Dedifferentiated amniotic fluid mesenchymal stem cell (primary cell): Measurements from ENCODE around the gene KCTD2.

Experiments used
- DNase-seq: peaks from one replicate; pipeline ENCODE4 v3.0.0-alpha.2; 2016; ENCODE audit errors: extremely low spot score

KCTD2 gene

DNA sequence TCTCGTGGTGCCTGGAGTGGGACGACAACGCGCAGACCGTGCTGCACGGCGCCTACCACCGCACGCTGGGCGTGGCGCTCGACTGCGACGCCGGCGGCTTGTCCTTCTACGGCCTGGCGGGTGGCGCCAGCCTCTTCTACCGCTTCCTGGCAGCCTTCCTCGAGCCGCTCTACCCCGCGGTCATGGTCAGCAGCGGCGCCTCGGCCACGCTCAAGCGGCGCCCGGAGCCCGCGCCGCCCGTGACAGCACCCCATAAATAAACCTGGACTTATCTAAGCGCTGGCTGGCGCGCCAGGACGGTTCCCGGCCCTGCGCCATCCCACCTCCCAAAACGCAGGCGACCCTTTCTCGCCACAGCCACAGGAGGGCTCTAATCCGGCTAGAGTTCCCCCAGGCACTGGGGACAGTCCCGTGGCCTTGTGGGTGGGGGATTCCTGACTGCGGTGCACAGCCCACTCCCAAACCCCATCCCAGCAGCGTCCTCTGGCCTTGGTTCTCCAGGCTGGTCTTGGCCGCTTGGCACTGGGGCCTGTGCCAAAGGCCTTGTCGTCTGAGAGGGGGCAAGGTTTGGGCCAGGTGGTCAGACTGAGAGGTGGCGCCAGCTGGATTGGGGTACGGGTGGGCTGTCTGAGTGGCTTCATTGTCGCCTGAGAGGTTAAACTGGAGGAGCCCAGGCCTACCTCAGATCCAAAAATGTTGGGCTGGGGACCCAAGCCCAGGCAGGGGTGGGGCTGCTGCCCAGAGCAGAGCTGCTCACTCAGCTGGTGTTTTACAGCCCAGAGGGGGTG, 30.7 kb downstream of the KCTD2 start:
- DNase-seq, result no peak

DNA sequence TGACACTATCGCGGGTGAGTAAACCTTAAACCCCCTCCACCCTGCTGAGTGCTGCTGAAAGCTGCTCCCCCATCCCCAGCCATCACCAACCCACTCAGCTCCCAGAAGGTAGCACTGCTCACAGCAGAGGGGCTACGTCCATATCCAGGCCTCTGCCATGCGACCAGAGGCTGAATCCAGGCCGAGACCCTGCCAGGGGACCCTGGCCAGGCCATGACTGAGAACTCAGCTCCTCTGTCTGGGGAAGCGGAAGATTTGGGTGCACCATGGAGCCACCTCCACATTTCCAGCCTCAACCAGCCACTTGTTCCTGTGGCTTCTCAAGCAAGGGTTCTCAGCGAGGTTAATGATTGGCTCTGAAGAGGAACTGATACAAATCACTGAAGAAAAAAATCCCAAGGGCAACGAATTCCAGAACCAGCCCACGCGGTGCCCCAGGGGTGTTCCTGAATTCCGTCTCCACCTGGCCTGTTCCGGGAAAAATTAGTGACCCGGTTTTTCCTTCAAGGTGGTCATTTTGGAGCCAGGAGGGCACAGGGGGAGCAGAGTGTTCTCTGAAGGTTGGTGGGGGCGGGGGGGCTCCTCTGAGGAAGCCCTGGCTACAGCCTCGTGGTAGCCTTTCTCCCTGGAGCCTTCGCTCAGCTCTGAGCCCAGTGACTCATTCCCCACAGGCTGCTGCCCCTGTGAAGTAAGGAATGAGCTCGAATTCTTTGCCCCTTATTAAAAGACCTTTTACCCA, 31.4 kb downstream of the KCTD2 start:
- DNase-seq, result no peak

DNA sequence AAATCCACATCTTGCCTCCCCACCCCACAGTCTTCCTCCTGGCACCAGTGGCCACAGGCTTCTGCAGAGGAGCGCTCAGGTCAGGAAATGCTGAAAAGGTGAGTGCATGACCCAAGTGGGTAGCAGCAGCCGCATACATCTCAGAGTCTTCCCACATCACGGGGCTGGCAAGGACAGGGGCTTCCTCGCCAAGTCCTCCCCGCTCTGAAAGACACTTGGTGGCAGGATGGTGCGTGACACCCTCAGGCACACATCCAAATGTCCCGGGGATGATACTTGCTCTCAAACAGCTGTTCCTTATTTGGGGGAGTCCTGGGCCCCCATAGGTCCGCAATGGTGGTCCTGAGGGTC, 32.0 kb downstream of the KCTD2 start:
- DNase-seq, result no peak

DNA sequence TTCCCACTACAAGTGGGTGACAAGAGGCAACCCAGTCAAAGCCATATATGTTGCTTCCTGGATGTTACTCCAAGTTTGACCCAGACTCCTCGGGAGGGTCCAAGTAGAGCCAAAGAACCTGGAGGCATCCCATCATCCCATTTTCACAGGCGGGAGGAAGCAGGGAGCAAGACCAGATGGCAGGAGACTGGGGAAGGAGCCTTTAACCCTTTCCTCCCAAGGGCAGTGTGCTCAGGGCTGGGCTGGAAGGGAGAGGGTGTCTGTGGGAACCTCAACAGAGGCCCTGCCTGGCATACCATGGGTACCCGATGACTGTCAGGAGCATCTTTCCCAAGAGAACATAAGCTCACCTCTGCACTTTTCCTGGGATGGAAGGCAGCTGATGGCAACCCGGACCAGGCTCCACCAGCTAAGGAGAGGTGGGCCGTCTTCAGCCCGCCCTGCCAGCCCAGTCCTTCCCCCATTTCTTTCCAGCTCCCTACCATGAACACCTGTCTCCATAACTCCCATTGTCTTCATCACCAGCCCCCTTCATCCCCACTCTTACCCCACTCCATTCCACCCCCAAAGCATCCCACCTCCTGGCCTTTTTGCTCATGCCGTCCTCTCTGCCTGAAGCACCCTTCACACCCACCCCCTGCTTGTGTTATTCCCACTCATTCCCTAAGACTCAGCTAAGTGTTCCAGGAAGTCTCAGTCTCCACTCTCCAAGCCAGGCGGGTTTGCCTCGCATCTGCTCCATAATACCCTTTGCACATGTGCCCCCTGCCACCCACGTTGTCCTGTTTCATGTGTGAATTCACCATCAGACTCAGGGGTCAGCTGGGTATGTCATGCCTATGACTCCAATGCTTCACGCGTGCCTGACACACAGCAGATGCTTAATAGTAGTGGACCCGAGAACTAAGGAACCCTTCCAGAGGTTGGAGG, 34.9 kb downstream of the KCTD2 start:
- no peak for DNase-seq

DNA sequence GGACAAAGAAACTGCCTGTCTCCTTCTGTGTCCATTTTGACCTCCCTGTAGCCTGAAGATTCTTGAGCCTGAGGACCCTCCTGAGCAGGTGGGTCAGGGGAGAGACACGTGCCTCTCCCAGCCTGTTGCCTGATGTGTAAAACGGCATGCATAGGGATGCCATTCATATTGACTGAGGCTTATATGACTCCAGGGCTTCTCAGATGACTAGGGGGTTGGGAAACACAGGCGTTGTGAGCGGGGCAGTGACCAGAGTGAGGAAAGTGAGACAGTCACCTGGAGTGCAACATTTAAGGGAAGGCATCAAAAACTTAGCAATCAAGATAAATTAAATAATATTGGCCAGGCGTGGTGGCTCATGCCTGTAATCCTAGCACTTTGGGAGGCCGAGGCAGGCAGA, 35.7 kb downstream of the KCTD2 start:
- DNase-seq, result no peak

DNA sequence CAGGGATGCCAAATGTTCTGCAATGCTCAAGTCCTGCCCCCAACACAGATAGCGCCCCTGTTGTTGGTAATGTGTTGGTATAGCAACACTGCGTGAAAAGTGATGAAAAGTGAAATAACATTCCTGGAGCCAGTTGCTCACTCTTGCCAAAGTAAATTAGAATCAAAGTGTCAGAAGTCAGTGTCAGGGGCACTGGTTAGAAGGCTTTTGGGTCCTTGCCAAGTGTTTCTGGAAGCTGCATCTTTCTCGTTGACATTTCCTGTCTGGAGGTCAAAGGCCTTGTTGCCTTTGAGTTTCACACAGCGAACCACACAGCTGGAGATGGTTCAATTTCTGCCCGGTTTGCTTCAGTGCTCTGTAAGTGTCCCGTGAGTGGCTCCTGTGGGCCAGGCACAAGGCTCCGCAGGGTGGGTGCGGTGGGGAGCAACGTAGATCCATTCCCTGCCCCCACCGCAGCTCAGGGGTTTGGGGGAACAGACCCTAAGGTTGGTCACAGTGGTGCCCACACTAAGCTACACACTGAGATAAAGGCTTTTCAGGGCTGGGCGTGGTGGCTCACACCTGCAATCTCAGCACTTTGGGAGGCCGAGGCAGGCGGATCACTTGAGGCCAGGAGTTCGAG, 37.1 kb downstream of the KCTD2 start:
- DNase-seq, result no peak

DNA sequence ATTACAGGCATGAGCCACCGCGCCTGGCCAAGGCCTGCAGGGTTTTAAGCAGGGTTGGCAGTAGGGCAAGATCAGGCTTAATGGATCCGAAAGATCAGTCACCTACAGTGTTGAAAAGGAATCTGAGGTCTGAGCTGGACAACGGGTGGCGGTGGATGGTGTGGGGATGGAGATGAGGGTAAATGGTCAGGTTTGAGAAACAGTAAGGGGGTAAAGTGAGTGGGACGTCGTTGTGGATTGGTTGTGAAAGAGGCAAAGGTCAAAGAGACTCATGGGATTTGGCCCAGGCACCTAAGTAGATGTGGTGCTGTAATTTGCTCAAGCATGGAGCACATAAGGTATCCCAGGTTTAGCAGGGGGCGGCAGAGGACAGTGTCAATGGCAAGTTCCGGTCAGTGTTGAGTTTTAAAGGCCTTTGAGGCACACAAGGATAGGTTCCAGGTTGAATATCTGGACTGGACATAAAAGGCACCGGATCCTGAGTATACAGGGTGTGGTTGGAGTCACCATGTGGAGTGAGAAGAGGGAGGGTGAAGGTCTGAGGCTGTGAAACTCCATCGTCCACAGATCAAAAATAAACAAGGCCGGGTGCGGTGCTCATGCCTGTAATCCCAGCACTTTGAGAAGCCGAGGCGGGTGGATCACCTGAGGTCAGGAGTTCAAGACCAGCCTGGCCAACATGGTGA, 39.6 kb downstream of the KCTD2 start:
- no peak for DNase-seq

DNA sequence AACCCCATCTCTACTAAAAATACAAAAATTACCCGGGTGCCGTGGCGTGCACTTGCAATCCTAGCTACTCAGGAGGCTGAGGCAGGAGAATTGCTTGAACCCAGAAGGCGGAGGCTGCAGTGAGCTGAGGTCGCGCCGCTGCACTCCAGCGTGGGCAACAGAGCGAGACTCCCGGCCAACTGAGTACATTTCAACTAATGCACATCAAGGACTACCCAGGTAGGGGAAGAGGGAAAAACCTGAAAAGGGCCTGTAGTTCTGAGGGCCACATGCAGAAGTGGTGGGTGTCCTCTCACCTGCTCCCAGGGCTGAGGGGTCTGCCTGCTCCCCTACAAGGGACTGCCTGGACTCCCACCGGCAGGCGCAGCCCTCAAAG, 40.1 kb downstream of the KCTD2 start:
- DNase-seq, result no peak

DNA sequence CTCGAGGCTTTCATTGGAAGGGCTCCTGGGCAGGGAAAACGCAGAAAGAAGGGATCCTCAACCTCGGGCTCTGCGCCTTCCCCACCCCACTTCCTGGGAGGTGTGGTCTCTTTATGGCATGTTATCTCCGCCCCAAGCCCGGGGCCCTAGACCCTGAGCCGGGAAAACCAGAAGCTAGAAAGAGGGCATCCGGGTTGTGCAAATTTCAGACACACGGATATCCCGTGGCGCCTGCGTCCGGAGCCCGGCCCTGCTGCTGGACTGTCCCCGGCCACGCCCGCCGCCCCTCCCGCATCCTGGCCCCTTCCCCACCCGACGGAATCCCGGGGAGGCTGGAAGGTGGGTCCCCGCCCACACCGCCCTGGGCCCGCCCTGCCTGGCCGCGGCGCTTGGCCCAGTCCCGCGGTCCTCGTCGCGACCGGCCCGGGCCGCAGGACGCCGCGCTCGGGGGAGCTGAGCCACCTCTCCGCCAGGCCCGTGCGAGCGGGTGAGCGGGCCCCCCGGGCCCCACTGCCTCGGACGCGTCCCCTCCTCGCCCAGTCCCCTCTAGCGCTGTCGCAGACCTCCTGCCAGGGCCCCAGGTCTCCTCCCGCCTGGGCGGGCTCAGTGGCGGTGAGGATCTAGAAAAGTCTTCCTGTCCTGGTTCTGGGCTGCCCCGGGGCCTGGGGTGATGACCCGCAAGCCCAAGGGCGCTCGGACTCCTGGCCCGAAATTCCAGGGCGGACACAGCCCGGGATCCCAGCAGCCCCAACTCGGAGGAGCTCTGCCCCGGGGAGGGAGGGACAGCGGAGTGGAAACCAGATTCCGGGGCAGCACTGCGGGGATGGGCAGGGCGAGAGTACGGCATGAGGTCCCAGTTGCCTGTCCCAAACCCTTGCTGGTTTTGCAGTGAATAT, 40.8 kb downstream of the KCTD2 start, which contains the start of gene SLC16A5:
TSS of gene SLC16A5 (plus strand) at position 397 of the 896 bp plus-strand sequence. CDS start 5,683 bp downstream, outside the sequence.
- peak; percentile 47 for DNase-seq

DNA sequence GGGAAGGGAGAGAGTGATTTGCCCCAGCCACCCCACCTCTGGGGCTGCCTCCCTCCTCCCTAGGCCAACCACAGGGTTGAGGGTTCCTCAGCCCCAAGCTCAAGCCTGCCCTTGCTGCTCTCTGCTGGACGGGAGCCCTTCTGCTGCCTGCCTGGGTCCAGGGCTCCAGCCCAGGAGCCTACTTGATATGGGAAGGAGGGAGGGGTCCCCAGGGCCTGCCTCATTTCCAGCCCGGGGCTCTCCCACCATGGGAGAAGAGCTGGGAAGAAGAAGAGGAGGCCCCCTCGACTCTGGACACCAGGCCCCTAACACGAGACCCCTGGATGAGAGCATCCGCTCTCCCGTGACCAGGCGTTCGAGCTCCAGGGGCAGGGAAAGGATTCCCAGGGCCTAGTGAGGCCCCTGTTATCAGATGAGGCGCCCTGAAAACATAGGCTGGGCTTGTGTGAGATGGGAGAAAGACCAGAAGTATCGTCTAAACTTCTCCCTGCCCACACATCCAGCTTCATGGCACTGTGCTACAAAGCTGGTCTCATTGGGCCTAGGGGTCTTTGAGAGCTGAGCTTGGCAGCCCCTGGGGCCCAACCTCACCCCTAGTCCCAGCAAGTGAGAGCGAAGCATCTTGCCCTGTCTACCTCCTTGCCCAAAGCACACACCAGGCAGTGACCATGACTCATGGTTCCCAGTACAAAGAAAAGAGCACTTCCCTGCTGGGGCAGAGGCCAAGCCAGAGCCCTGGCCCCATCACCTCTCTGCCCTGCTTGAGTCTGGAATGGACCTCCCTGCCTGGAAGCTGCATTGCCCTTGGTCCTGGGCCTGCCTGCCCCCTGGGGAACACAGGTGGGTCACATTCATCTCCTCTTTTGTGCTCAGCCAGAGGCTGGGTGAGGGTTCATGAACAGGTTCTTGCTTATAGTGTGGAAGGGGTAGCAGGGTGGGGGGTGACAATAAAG, 41.7 kb downstream of the KCTD2 start:
- DNase-seq, result no peak

DNA sequence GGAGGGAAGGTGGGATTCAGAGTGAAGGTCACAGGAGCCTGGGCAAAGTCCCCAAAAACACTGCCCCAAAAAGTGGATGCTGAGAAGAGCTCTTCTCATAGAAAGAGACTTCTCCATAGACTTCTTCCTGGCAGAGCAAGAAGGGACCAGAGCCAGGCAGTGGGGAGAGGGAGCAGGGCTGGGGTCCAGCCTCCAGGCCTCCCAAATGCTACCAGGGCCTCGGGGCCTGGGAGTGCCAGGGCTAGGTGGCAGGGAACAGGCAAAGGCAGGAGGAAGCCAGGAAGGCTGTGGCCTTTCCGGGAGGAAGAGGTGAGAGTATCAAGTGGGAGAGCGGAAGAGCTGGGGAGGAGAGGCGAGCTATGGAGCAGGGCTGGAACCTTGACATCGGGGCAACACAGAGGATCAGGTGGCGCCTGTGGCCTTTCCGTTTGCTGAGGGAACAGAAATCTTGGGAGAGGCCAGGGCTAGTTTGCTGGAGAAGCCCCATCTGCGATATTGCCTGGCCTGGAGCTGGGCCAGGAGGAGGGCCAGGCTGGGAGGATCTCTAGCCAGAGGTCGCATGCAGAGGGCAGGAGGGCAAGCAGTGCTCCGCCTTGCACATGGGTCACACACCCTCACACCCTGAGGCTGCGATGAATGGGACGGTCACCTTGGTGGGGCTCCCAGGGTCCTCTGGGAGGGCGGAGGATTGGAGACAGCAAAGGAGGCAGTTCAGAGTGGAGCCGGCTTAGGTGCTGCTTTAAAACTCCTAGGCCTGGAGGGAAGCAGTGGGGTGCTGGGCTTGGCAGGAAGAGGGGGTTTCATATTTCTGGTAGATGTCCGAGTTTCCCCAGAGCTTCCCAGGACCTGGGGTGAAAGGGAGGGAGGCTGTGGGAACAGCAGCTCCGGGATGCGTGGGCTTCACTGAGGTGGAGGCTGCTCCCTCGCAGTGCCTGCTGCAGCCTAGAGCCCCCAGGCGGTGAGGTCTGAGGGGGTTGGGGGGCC, 44.1 kb downstream of the KCTD2 start:
- no peak for DNase-seq

DNA sequence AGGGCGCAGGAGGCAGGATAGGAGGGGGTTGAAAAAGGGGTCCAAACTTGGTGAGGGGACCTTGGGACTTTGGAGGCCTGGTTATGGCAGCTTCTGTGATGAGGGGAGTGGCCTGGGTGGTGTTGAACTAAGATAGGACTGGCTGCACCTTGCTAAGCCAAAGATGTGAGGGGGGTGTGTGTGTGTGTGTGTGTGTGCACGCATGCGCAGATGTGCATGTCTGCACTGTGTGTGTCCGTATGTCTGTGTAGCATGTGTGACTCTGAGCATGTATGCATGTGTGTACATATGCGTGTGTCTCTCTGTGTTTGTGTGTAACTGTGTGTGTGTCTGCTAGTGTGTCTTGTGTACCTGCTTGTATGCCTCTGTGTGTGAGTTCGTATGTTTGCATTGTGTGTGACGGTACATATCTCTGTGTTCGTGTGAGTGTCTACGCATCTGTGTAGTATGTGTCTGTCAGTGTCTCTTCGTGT, 44.9 kb downstream of the KCTD2 start:
- no peak for DNase-seq

DNA sequence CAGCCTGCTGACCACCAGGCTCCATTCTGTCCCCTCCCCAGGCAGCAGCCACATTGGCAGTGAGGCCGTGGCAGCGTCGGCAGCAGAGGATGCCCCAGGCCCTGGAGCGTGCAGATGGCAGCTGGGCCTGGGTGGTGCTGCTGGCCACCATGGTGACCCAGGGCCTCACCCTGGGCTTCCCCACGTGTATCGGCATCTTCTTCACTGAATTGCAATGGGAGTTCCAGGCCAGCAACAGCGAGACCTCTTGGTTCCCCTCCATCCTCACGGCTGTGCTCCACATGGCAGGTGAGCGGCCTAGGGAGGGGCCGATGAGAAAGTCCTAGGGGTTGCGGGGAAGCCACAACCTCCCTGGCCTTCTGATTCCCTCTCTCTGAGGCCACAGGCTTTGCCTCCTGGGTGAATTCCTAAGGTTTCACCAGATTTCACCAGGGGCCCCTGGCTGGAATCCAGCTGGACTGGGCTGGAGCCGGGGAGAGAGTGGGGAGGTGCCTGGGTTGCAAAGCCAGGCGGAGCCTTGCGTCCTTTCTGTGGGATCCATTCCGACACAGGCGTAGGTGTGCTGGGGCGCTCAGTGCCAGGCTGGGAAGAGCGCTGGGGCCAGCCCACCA, 46.6 kb downstream of the KCTD2 start:
- no peak for DNase-seq

DNA sequence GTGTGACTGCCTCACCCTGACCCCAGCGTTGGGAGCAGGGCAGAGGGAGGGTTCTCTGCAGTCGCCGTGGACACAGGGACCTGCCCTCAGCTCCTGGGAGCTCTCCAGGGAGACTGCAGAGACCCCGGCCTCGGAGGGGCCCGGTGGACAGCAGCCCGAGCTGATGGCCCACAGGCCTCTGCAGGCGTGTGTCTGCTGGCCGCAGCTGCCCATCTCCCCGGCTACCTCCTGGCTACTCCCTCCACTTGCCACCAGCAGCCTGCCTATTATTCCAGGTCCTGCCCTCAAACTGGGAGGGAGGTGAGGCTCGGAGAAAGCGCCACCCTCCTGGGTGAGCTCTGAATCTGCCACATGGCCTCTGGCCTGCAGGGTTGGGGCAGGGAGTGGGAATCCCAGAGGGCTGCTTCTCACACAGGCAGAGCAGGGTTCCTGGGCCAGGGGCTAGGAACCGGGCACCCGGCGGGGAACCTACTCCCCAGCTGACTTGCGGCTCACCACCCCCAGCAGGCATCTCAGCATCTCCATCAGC, 47.9 kb downstream of the KCTD2 start:
- no peak for DNase-seq

DNA sequence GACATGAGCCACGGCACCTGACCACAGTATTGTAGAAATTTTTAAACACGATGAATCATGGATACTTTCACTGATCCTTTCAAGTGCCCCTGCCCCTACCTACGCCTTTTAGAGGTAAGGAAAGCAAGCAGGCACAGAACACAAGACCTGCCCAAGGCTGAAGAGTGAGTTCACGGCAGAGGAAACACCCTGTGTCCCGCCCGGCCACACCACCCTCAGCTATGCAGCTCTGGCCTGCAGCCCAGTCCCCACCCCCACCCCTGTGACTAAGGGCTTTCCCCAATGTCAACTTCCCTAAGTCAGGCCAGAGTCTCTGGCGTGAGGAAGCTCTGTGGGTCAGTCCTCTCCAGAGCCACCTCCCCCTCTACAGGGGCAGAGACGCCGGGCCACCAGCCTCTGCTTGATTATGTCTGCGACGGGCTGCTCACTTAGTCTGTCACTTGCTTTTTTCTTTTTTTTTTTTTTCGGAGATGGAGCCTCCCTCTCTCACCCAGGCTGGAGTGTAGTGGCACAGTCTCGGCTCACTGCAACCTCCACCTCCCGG, 49.1 kb downstream of the KCTD2 start:
- DNase-seq, result peak; percentile 56

DNA sequence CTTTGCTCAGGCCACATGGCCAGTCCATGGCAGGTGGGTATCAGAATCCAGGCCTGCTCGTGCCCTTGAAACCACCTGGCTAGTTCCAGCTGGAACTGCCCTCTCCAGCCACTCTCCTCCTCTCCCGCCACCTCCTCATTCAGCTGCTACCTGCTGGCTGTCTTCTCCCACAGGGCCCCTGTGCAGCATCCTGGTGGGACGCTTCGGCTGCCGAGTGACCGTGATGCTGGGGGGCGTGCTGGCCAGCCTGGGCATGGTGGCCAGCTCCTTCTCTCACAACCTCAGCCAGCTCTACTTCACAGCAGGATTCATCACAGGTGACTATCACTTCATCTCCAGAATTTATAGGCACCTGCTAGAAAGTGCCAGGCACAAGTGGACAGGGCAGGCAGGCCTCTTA, 50.8 kb downstream of the KCTD2 start:
- no peak for DNase-seq

DNA sequence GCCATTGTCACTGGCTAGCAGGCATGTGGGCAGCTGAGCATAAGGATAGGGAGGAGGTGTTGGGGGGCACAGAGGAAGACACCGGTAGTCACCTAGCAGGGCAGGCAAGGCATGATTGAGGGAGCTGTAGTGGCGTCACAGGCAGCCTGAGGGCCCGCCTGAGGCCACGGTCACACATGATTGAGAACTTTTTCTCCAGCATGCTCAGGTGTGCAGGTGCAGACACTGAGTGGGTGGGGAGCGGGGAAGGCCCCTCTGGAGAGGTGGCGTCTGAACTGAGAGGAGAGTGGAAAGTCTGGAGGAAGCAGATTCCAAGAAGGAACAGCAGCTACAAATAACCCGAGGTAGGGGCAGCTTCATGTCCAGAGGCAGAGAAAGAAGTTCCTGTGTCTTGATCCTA, 51.8 kb downstream of the KCTD2 start:
- DNase-seq, result no peak
